T-helper 1 cell (primary cell): ENCODE measurements around the gene CPA5.

ENCODE experiments used
- DNase-seq, 5 donors: peaks; one replicate each; pipeline ENCODE4 v3.0.0-alpha.2; 2012 to 2020

Gene CPA5

DNA sequence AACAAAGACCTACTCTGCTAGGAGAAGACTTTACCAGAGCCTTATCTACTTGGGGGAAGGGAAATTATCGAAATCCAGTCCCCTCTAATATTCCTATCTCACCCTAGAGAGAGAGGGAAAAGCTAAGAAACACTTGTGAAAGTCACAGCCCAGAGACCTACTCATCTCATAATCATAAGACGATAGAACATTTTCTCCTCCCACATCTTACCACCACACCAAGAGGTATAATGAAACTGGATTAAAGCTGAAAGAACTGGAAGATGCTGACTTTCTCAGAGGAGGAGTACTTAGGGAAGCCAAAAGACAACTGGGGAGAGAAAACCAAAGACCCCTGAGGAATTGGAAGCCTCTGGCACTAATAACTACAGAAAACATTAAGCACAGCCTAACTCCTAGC is 10.8 kb upstream of the CPA5 start:
- DNase-seq, result no peak

DNA sequence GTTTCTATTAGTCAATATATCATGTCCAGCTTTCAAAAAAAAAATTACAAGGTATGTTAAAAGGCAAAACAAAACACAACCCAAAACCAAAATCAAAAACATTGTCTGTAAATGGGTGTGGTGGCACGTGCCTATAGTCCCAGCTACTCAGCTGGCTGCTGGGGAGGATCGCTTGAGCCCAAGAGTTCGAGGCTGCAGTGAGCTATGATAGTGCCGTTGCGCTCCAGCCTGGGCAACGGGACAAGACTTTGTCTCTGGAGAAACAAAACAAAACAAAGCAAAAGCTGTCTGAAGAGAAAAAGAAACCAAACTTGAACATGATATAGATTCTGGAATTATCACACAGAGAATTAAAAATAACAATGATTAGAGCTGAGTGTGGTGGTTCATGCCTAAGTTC is 10.3 kb upstream of the CPA5 start:
- no peak for DNase-seq

DNA sequence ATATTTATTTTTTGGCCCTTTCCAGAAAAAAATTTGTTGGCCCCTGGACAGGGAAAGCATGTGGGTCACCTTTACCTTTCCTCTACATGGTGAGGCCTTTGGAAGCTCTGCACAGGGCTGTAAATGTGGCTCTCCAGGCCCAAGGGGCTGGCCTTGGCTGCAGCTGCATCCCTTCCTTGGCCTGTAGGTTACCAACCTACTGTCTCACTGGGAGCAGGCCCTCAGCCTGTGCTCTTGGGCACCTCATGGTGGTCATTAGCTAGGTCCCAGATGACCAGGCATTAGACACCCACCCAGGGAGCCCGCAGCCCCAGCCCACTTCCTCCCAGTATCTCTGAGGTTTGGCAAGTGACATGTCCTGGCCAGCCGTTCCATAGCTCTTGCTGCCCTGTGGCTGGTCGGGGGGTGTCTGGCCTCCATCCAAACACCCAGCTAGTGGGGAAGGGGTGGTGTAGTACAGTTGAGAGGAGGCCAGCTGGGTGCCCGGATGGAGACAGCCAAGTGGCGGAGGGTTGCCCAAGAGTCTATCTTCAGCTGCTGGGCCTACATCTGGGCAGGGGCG is 7.1 kb upstream of the CPA5 start:
- no peak for DNase-seq

GRCh38 chr7:130338233-130338632 is 6.4 kb upstream of the CPA5 start:
- no peak for DNase-seq

DNA sequence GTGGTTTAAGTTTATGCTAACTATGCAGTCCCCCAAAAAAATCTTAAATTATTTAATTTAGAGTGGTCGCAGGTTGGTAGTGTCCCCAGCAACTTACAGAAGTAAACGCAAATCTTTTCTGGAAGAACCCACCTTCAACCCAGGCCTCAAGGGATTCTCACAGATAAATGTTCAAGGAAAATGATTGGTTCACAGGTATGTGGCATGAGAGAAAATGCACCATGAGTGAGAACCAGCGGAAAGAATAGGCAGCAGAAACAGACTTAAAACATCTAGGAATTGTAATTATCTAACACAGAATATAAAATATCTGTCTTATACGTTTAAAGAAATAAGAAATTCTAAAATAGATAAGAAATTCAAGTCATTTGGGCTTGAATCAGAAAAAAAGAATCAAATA is 2.7 kb upstream of the CPA5 start:
- DNase-seq, result no peak

DNA sequence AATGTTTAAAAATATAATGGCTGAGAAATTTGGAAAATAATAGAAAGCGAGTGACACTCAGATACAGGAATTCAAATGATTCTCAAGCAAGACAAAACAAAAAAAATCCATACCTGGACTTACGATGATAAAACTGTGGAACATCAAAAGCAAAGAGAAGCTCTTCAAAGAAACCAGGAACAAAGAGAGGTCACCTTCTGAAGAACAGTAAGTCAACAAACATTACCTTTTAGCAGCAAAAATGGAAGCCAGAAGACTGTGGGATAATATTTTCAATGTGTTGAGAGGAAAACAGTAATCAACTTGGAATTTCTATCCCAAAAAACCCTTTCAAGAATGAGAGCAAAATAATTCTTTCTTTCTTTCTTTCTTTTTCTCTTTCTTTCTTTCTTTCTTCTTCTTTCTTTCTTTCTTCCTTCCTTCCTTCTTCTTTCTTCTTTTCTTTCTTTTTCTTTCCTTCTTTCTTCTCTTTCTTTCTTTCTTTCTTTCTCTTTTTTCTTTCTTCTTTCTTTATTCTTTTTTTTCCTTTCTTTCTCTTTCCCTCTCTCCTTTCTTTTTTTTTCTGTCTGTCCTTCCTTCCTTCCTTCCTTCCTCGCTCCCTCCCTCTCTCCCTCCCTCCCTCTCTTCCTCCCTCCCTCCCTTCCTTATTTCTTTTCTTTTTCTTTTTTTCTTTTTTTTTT is 1.8 kb upstream of the CPA5 start:
- DNase-seq, result no peak

DNA sequence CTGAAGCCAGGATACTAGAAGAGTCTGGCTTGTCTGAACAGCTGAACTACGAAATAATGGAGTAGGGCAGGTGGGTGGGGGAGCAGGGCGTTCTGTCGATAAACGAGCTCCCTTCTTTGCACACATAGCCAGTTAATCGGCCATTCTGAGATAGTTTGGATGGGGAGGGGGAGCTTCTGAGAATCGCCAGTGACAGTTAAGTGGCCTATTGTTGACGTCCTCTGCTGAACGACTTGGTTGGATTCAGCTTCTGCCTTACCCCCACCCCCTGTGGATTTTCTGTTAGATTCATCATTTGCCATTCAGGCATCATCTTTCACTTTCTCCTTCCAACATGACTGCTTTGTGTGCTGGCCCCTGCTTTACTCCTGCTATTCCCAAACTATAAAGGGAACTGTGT is 520 bp downstream of the CPA5 start:
- no peak for DNase-seq

DNA sequence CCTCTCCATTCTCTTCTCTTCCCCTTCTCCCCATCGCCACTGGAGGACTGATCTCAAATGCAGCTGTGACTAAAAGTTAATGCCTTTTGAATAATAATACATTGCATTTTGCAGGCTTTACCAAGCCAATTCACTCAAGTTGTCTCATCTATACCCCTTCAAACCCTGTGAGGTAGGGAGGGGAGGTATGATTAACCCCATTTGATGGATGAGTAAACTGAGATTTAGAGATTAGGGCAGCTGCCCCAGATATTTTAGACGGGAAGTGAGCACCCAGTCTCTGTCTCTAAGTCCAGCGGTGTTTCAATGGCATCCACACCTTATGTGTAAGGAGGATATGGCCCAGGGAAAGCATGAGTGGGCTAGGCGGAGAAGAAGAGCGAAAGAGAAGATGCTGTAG is 1.1 kb downstream of the CPA5 start:
- no peak for DNase-seq

DNA sequence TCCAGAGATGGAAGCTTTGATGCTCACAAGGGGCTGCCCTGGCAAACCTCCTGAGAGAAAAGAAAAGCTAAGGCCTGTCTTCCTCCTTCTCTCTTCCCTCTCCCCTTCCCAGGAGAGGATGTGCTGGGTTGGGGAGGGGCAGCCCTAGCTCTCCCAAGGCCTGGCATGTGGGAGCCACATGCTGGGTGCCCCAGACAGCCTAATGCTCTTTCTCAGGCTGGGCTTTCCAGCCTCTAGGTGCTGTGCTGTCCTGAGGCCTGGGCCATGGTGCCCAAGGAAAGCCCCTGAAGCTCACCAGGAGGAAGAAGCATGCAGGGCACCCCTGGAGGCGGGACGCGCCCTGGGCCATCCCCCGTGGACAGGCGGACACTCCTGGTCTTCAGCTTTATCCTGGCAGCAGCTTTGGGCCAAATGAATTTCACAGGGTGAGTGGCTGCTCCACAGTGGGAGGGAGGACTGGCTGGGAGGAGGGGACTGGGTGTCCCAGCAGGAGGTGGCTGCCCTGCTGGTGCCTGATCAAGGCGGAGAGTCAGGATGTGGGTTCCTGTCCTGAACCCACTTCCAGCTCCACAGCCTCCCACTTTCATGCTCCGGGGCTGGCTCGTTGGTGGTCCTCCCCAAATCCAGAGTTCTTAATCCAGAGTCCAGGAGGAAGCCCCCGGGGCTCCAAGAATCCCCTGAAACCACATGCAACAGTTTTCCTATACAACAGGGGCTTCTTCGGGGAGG is 1.7 kb downstream of the CPA5 start:
- no peak for DNase-seq

DNA sequence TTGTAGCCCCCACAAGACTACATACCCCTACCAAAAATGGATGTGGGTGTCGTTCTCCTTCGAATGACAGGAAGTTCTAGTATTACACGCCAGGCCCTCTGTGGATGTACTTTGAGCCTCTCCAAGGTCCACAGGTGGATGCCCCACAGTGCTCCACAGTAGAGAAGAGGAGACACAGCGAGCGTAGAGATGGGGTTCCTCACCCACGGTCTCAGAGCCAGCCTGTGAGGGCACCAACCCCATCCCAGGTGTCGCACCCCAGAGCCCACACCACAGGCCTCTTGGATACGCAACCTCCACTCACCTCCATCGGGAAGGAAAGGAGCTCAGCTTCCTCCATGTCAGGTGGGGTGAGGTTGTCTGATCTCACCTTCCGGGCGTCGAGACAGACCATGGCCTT is 2.3 kb downstream of the CPA5 start:
- DNase-seq, result no peak

- no peak for DNase-seq
Observed at GRCh38 chr7:130349911-130350782, 5.5 kb downstream of the CPA5 start.

- no peak for DNase-seq
Observed at GRCh38 chr7:130350945-130351790, 6.6 kb downstream of the CPA5 start.

- no peak for DNase-seq
Observed at GRCh38 chr7:130351791-130352090, 7.1 kb downstream of the CPA5 start.

- no peak for DNase-seq
Observed at GRCh38 chr7:130352194-130353074, 7.8 kb downstream of the CPA5 start.

- DNase-seq, result no peak
Observed at GRCh38 chr7:130353196-130353595, 8.6 kb downstream of the CPA5 start.

DNA sequence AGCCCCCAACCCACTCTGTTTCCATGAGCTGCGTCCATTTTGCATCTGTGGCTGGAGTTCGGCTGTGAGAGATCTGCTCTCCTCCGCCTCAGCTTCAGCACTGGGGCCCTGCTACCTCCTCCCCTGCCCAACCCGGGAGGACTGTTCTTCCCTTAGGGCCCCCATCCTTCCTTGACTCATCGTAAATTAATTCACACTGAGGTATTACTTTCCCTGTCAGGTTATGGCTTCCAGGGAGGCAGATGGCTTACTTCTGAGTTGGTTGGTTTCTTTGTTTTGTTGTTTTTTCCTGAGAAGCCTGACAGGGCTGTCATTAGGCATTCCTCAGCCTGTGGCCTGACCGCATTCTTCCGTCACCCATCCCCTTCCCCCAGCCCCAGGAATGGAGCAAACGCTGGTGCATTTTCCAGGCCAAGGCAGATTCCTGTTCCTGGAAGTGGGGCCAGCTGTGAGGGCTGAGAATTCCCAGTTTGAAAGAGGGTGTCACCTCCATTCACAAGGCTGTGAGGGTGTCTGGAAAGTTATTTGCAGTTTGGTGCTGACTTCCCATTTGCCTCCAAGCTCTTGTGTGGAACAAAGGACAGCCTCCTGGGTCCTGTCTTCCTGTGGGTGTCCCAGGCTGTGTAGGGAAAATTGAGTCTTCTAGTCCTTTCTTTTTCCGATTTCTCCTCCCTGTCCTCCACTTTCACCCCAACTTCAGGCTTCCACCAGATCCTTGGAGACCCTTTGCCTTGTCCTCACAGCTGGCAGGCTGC is 11.7 kb downstream of the CPA5 start:
- no peak for DNase-seq

DNA sequence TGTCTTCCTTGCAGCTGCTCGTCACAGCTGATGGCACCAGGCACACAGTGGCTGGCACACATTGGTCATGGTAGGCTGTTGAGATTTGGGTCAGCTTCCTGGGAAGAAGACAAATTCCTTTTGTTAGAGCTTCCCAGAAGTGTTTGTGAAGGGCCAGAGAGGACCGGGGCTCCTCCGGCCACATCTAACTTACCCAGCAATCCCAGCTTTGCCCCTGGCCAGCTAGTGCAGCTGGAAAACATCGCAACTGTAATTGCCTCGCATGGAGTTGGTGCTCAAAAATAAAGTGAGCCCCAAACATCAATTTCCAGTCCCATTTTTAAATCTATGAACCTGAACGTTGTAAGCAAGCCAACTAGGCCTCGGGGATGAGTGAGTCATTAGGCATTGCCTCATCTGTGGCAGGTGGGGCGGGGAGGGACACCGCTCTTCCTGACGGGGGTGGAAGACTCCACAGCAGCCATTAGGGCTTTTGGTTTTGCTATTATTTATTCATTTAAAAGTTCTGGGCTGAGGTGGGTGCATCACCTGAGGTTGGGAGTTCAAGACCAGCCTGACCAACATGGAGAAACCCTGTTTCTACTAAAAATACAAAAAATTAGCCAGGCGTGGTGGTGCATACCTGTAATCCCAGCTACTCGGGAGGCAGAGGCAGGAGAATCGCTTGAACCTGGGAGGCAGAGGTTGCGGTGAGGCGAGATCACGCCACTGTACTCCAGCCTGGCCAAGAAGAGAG is 12.4 kb downstream of the CPA5 start:
- no peak for DNase-seq

GRCh38 chr7:130358471-130358870 is 13.9 kb downstream of the CPA5 start:
- no peak for DNase-seq

DNA sequence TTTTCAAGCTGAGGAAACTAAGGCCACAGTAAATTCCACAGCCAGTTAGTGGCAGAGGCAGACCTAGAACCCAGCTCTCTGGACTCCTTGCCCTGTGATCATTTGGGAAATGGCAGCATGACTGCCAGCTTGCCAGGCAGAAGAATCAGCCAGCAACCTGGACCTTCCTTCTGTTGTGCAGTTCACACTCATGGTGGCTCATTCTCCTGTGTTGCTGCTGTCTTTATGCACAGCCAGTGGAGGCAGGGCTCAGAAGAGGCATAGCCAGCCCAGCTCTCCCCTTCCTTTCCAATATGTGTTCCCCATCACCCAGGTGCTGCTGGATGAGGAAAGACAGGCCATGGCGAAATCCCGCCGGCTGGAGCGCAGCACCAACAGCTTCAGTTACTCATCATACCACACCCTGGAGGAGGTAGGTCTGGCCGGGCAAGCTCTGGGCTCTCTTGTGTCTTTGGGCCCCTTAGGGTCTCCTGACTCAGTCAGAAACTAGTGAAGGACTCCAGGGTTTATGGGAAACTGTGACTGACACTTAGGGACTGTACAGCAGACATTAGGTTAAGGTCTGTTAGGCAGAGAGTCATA is 14.8 kb downstream of the CPA5 start:
- DNase-seq, result no peak

- DNase-seq, result no peak
Observed at GRCh38 chr7:130360518-130360917, 15.9 kb downstream of the CPA5 start.
